Fibroblast of the conjunctiva (primary cell): Measurements from ENCODE around the gene ZNF865.

Experiments used
- DNase-seq: peaks from one replicate; pipeline ENCODE4 v3.0.0-alpha.2; 2010; ENCODE audit warnings: low read depth

Gene ZNF865

GRCh38 chr19:55623561-55623960 lies 18.1 kb downstream of the ZNF865 start:
- no peak for DNase-seq

DNA sequence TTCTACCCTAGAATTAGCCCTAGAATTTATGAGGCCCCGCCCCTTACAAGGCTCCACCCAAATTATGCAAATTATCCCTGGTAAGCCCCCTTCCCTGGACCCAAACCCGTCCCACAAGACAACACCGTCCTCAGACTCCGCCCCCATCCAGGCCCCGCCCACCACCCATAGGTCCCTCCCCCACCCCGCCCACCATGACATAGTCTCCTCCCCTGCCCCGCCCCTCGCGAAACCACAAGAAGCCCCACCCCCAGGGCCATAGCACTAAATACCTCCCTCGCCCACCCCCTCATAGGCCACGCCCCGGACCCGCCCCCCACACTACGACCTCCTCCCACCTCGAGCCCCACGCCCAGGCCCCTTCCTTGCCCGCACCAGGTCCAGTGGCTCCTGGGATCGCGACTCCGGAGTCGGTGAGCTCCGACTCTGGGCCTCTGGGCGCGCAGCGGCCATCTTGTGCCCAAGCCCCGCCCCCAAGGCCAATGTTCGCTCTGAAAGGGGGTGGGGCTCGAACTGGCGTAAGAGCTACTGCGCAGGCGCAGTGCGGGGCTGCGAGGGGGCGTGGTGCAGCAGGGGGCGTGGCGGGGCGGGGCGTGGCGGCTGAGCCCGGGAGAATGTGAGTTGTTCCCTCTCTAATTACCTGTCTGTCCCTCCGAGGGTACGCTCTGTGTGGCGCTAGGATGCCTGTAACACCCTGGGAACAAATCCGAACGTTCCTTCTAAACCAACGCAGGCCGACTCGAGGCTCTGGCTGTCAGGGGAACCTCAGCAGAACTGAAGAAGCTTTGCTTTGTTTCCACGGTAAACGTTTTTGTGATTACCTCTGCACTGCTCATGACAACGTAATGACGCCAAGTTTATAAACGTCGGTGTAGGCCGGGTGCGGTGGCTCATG lies 18.9 kb downstream of the ZNF865 start, which contains the start of gene ZNF784:
Gene ZNF784 (minus strand): TSS at position 458 of the 895 bp plus-strand sequence. CDS start 5 bp downstream, at position 453.
- peak; percentile 89 for DNase-seq

GRCh38 chr19:55625004-55625326 lies 19.5 kb downstream of the ZNF865 start:
- no peak for DNase-seq

- no peak for DNase-seq
Observed at GRCh38 chr19:55626350-55626749, 20.9 kb downstream of the ZNF865 start.

GRCh38 chr19:55632463-55632834 lies 27.0 kb downstream of the ZNF865 start:
- DNase-seq = peak; percentile 97

DNA sequence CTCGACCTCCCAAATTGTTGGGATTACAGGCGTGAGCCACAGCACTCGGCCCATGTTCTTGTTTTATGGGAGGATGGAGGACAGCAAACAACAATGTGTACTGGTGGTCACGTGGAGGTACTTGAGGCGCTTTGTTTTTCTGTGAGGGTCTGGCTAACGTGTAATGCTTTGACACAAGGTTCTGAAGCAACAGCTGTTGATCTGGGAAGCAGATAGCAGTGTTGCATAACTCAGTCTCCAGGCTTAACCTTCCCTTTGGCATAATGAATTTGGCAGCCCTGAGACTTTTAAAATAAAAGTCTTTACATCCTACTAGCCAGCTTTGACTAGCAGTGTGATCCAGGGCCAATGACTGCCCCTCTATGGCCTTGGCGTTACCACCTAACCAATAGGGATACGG lies 28.4 kb downstream of the ZNF865 start:
- no peak for DNase-seq

DNA sequence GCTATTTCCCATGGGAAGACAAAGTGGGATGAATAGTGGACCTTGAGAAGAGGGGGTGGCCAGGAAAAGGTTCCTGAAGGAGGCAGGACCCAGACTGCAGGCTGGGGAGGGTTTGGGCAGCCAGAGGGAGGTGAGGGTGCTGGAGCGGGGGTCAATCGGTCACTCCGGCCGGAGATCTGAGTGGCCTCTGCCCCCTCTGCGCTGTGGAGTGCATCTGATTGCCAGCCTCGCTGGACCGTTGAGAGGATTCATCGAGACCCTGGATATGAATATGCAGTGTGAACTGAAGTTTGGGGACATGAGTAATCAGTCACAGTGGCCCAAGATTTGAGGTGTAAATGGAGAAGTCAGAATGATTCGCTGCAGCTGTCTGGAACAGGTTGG lies 29.9 kb downstream of the ZNF865 start:
- DNase-seq = no peak

DNA sequence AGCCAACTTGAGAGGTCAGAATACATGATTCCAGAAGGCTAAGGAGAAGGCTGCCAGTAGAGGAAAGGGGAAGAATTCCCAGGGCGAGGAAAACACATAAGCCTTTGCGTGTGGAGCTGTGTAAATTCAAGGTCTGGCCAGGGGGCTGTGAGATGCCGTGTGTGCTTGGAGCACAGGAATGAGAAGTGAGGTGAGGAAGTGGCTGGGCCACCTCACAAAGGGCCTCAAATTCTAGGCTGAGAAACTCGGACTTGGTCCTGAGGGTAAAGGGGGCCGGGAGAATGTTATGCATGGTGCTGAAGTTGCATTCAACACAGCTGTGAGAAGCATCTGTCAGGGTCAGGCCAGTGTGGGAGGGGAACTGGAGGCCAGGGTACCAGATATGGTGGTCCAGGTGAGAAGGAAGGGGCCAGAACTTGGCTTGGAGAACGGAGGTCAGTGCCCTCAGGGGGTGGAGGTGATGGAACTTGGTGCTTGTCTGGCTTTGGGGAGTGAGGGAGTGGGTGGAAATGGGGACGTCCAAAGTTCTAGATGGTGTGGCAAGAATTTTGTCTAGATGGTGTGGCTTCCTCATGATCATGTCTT lies 30.5 kb downstream of the ZNF865 start:
- no peak for DNase-seq

DNA sequence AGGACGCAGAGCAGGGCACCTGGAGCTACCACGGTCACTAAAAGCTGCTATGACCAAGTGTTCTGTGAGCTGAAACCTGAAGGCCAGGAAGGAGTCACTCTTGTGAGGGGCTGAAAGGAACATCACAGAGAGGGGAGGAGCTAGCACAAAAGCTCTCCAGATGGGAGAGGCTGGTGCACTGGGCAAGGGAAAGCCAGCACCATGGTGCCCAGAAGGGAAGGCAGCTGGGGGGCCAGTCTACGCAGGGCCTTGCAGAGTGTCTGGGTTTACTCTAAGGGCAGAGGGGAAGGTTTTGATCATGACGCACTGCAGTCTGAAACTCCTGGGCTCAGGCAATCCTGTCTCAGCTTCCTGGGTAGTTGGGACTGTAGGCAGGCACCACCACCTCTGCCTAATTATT lies 31.3 kb downstream of the ZNF865 start:
- DNase-seq = no peak

DNA sequence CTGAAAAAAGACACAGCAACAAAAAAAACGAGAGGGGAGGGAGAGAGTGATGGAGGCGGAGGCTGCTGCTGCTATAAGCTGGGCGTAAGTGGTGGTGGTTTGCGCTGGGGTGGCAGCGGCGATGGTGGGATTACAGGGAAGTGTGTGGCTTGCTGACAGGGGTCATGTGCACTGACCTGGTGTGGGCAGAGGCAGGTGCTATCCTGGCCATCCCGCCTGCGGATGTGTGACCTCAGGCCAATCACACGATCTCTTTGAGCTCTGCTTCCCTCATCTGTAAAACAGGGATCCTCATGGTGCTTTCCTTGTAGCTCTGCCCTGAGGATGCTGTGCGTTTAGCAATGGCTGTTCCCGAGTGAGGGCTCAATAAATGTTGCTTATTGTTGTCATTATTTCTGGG lies 32.1 kb downstream of the ZNF865 start:
- no peak for DNase-seq

- DNase-seq = no peak
Observed at GRCh38 chr19:55638864-55639359, 33.5 kb downstream of the ZNF865 start.

GRCh38 chr19:55640043-55640576 lies 34.7 kb downstream of the ZNF865 start:
- no peak for DNase-seq

GRCh38 chr19:55640577-55641425 lies 35.4 kb downstream of the ZNF865 start, which contains the start of gene ZNF580:
TSS of gene ZNF580 (plus strand) at chr19:55641002. CDS start at chr19:55642509, 1,507 bp downstream.
- DNase-seq = peak; percentile 61

DNA sequence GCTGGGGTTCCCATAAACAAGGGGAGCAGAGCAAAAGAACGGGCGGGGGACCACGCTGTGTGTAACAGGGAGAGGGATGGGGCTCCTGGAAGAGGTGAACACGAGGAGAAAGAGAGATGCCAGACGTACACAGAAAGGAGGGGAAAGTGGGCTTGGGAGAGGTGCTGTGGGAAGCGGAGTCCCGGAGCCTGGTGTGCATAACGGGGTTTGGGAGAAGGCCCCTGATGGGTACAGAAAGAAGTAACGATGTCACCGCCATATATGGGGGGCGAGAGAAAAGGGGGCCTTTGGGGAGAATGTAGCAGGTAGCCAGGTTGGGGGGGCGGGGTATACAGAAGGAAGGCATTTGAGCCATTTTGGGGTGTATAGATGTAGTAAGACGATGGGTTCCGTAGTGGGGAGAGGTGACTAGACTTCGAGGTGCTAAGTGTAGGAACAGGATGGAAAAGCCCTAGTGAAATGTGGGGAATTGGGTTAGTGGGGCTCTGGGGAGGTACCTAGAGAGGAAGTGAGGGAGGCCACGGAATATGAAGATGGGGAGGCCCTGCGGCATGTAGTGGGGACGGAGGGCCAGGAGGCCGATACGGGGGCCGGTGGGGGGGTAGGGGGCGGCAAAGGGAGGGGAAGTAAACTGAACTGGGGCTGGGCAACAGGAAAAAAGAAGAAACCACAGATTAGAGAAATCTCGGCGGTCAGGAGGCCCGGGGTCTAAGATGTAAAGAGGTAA lies 36.1 kb downstream of the ZNF865 start:
- no peak for DNase-seq

DNA sequence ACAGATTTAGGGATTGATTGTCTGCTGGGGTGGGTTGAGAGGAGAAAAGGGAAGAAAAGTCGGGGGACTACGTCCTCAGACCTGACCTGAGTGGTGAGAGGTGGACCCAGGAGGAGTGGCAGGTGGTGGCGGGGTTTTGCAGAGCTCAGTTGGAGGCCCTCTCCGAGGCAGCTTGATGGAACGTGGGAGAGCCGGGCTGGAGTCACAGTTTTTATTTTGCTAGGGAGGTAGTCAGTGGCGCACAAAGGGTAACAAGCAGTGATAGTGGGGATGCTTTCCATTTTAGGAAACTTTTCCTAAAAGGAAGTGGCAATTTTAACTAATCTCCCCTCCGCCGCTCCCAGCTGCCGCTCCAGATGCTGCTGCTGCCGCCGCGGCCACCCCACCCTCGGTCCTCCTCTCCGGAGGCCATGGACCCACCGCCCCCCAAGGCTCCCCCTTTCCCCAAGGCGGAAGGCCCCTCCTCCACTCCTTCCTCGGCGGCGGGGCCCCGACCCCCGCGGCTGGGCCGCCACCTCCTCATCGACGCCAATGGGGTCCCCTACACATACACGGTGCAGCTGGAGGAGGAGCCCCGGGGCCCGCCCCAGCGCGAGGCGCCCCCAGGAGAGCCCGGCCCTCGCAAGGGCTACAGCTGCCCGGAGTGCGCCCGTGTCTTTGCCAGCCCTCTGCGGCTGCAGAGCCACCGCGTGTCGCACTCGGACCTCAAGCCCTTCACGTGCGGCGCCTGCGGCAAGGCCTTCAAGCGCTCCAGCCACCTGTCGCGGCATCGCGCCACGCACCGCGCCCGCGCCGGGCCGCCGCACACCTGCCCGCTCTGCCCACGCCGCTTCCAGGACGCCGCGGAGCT lies 36.9 kb downstream of the ZNF865 start:
- DNase-seq = no peak

- no peak for DNase-seq
Observed at GRCh38 chr19:55643003-55643886, 37.8 kb downstream of the ZNF865 start, which contains the start of gene ZNF581. TSS of gene ZNF581 (plus strand) at chr19:55643649. CDS start at chr19:55644572, 923 bp downstream.

- DNase-seq = no peak
Observed at GRCh38 chr19:55643887-55644176, 38.4 kb downstream of the ZNF865 start.

DNA sequence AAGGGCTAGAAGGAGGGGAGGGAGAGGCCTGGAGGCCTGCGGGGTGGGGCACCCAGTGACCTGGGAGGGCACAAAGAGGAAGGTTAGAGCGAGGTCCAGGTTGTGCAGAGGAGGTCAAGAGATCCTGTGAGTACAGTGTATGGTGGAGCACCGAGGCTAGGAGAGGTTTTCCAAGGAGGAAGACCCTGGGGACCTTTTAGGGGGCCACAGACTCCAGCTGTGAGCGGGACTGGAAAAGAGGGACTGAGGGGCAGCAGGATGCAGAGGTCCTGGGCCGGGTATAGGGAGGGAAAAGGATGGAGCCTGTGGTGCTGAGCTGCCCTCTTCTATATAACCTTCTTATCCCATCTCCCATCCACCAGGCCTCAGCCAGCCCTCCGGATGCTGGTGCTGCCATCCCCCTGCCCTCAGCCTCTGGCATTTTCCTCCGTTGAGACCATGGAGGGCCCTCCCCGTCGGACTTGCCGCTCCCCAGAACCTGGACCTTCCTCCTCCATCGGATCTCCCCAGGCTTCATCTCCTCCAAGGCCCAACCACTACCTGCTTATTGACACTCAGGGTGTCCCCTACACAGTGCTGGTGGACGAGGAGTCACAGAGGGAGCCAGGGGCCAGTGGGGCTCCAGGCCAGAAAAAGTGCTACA lies 38.9 kb downstream of the ZNF865 start:
- no peak for DNase-seq
